Stimulated activated CD8-positive, alpha-beta memory T cell treated with anti-CD3 and anti-CD28 coated beads, Interleukin-4, amount 100 ng/mL, for 1 hour (primary cell): ENCODE data around the gene NATD1.
"Not testable (repeated sequence)": the region's sequence is repeated elsewhere in the genome, so short reads cannot be mapped to it uniquely, and the experiment has no call there.

Experiments
- DNase-seq, 2 donors: peaks; one replicate each; pipeline ENCODE4 v3.0.0-alpha.2; 2020; ENCODE audit warnings: low read depth in 2 of 2, low spot score in 1 of 2

The NATD1 gene

GRCh38 chr17:21247552-21248258 lies 5.5 kb downstream of the NATD1 start:
- DNase-seq, result no peak

GRCh38 chr17:21246698-21247097 lies 6.5 kb downstream of the NATD1 start:
- no peak for DNase-seq

- no peak for DNase-seq
These were observed 7.5 kb downstream of the NATD1 start for GRCh38 chr17:21245639-21246084.

- DNase-seq, result no peak
These were observed 9.5 kb downstream of the NATD1 start for GRCh38 chr17:21243516-21244303.

- DNase-seq, result no peak
These were observed 10.3 kb downstream of the NATD1 start for GRCh38 chr17:21242780-21243515.

GRCh38 chr17:21242026-21242697 lies 11.0 kb downstream of the NATD1 start:
- no peak for DNase-seq

- no peak for DNase-seq
These were observed 11.6 kb downstream of the NATD1 start for GRCh38 chr17:21241564-21241963.

- DNase-seq, result no peak
These were observed 12.7 kb downstream of the NATD1 start for GRCh38 chr17:21240369-21241055.

- DNase-seq, result no peak
These were observed 13.4 kb downstream of the NATD1 start for GRCh38 chr17:21239680-21240368.

- no peak for DNase-seq
These were observed 17.3 kb downstream of the NATD1 start for GRCh38 chr17:21235921-21236320.

GRCh38 chr17:21233581-21234347 lies 19.4 kb downstream of the NATD1 start:
- no peak for DNase-seq

GRCh38 chr17:21232033-21232749 lies 21.0 kb downstream of the NATD1 start:
- DNase-seq, result no peak

GRCh38 chr17:21231533-21231932 lies 21.7 kb downstream of the NATD1 start:
- DNase-seq, result no peak

GRCh38 chr17:21228845-21229244 lies 24.4 kb downstream of the NATD1 start:
- DNase-seq, result no peak

- DNase-seq, result no peak
These were observed 25.1 kb downstream of the NATD1 start for GRCh38 chr17:21228111-21228510.

GRCh38 chr17:21227277-21227676 lies 25.9 kb downstream of the NATD1 start:
- not testable (repeated sequence) for DNase-seq

GRCh38 chr17:21223086-21223485 lies 30.1 kb downstream of the NATD1 start:
- no peak for DNase-seq

GRCh38 chr17:21218831-21219380 lies 34.3 kb downstream of the NATD1 start:
- no peak for DNase-seq
